ENCODE data around the gene OLFML2B. TPM values are rescaled to one million over a fixed set of nuclear protein-coding genes. Genes with fewer than 3 reads are reported as not detected.

The OLFML2B gene
- total RNA-seq, 1 experiment from 2014 or later, result not detected

- TF ChIP-seq CTCF (IDR thresholded peaks at IDR 0.05; ENCODE audit: unreplicated experiment), result no peak
- H3K27ac Mint-ChIP-seq (ENCODE audit: low read depth, unreplicated experiment), result no peak overlapping the region
- H3K9me3 Mint-ChIP-seq (ENCODE audit: unreplicated experiment), result no peaks in the 10 kb centered on the region
- CTCF ChIA-PET, result interaction anchor here (0.7 to 1.9 kb wide), 5 partner anchors 7 to 71 kb away, joined by 3 to 8 read pairs (median 3); no protein-coding TSS in a partner anchor
- H3K27me3 Mint-ChIP-seq (ENCODE audit: insufficient read depth, unreplicated experiment), result no peaks in the 10 kb centered on the region
- no peak overlapping the region for H3K4me3 Mint-ChIP-seq (ENCODE audit: unreplicated experiment)
- peaks cover 19% of the 10 kb centered on the region for H3K4me1 Mint-ChIP-seq (ENCODE audit: insufficient read depth, unreplicated experiment)
- BruUV-seq (replicated peaks), result no TSS peak
- peaks cover 9% of the 10 kb centered on the region for H3K36me3 Mint-ChIP-seq (ENCODE audit: insufficient read depth, unreplicated experiment)
- POLR2A ChIA-PET, result interaction anchor here (0.7 kb wide), 1 partner anchor 18 kb away, joined by 3 read pairs; no protein-coding TSS in a partner anchor
- intact Hi-C loops (cut with micrococcal nuclease), result no loop called here
- DNase-seq (ENCODE audit: unreplicated experiment), result peak; percentile 11
Measured at GRCh38 chr1:161966067-161966466, 57.6 kb downstream of the OLFML2B start.

GRCh38 chr1:161962091-161962887, 61.4 kb downstream of the OLFML2B start:
- Mint-ChIP-seq H3K36me3 (ENCODE audit: insufficient read depth, unreplicated experiment) (peaks cover 26% of the 10 kb centered on the region), H3K4me3 (ENCODE audit: unreplicated experiment) (peak overlapping the region; percentile 69), H3K27me3 (ENCODE audit: insufficient read depth, unreplicated experiment) (no peaks in the 10 kb centered on the region), H3K4me1 (ENCODE audit: insufficient read depth, unreplicated experiment) (peaks cover 33% of the 10 kb centered on the region), H3K9me3 (ENCODE audit: unreplicated experiment) (no peaks in the 10 kb centered on the region), H3K27ac (ENCODE audit: low read depth, unreplicated experiment) (peak overlapping the region; percentile 40)
- no peak for TF ChIP-seq CTCF (IDR thresholded peaks at IDR 0.05; ENCODE audit: unreplicated experiment)
- peak; percentile 71 for DNase-seq (ENCODE audit: unreplicated experiment)
- no TSS peak for BruUV-seq (replicated peaks)
- intact Hi-C loops (cut with micrococcal nuclease), result loop anchor here (5.0 kb wide), 2 partner anchors 60 to 170 kb away; partner anchors contain the start of gene OLFML2B
- CTCF ChIA-PET, result interaction anchor here (1.0 to 1.8 kb wide), 4 partner anchors 13 to 75 kb away, joined by 3 to 10 read pairs (median 4); no protein-coding TSS in a partner anchor
- POLR2A ChIA-PET, result interaction anchor here (0.7 to 1.4 kb wide), 5 partner anchors 9 to 598 kb away, joined by 3 to 4 read pairs (median 3); partner anchors contain the start of gene OLFML2B

- TF ChIP-seq CTCF (IDR thresholded peaks at IDR 0.05; ENCODE audit: unreplicated experiment), result no peak
- BruUV-seq (replicated peaks), result no TSS peak
- POLR2A ChIA-PET, result interaction anchor here (0.6 to 2.1 kb wide), 4 partner anchors 10 to 235 kb away, joined by 3 to 7 read pairs (median 6); no protein-coding TSS in a partner anchor
- H3K27ac Mint-ChIP-seq (ENCODE audit: low read depth, unreplicated experiment), result no peak overlapping the region
- H3K27me3 Mint-ChIP-seq (ENCODE audit: insufficient read depth, unreplicated experiment), result no peaks in the 10 kb centered on the region
- intact Hi-C loops (cut with micrococcal nuclease), result no loop called here
- H3K4me1 Mint-ChIP-seq (ENCODE audit: insufficient read depth, unreplicated experiment), result peaks cover 42% of the 10 kb centered on the region
- H3K36me3 Mint-ChIP-seq (ENCODE audit: insufficient read depth, unreplicated experiment), result peaks cover 26% of the 10 kb centered on the region
- no peaks in the 10 kb centered on the region for H3K9me3 Mint-ChIP-seq (ENCODE audit: unreplicated experiment)
- peak; percentile 92 for DNase-seq (ENCODE audit: unreplicated experiment)
- H3K4me3 Mint-ChIP-seq (ENCODE audit: unreplicated experiment), result no peak overlapping the region
- CTCF ChIA-PET, result interaction anchor here (0.6 to 3.1 kb wide), 6 partner anchors 35 to 569 kb away, joined by 3 to 18 read pairs (median 4); no protein-coding TSS in a partner anchor
Measured at GRCh38 chr1:161958425-161958824, 65.2 kb downstream of the OLFML2B start.

GRCh38 chr1:161956930-161957329, 66.7 kb downstream of the OLFML2B start:
- Mint-ChIP-seq H3K27ac (ENCODE audit: low read depth, unreplicated experiment) (no peak overlapping the region), H3K9me3 (ENCODE audit: unreplicated experiment) (no peaks in the 10 kb centered on the region), H3K27me3 (ENCODE audit: insufficient read depth, unreplicated experiment) (no peaks in the 10 kb centered on the region), H3K4me1 (ENCODE audit: insufficient read depth, unreplicated experiment) (peaks cover 36% of the 10 kb centered on the region), H3K36me3 (ENCODE audit: insufficient read depth, unreplicated experiment) (peaks cover 26% of the 10 kb centered on the region), H3K4me3 (ENCODE audit: unreplicated experiment) (no peak overlapping the region)
- POLR2A ChIA-PET, result interaction anchor here (1.8 to 2.1 kb wide), 2 partner anchors 9 to 47 kb away, joined by 7 read pairs; no protein-coding TSS in a partner anchor
- intact Hi-C loops (cut with micrococcal nuclease), result no loop called here
- no TSS peak for BruUV-seq (replicated peaks)
- no peak for DNase-seq (ENCODE audit: unreplicated experiment)
- no peak for TF ChIP-seq CTCF (IDR thresholded peaks at IDR 0.05; ENCODE audit: unreplicated experiment)
- CTCF ChIA-PET, result interaction anchor here (0.7 to 3.1 kb wide), 5 partner anchors 25 to 164 kb away, joined by 3 to 18 read pairs (median 3); no protein-coding TSS in a partner anchor
